K562 (cell line): ENCODE data around the gene DPEP2.

Source experiments
- ATF2 ChIP-seq: sonication (generic); formaldehyde crosslinking; IDR thresholded peaks from 2 replicates; pipeline ENCODE4 v1.8.1; 2022; ENCODE audit warnings: missing genetic modification reagents
- CTCF ChIP-seq, 3 experiments: IDR thresholded peaks in 2 of 3; conservative IDR thresholded peaks in 1 of 3; 2 replicates each; pipeline ENCODE4 v1.5.1; 2011 to 2012; ENCODE audit warnings: low read length in 3 of 3, mild to moderate bottlenecking in 3 of 3, control low read depth in 2 of 3, improper control_type of control experiment in 1 of 3, inconsistent platforms in 1 of 3, low read depth in 1 of 3, mixed read lengths in 1 of 3, moderate library complexity in 1 of 3; ENCODE audit not compliant: insufficient read depth in 2 of 3
- JUND ChIP-seq, 2 experiments: IDR thresholded peaks; 2 replicates in 1 of 2; 3 replicates in 1 of 2; pipeline ENCODE4 v1.6.1; 2011; ENCODE audit warnings: borderline replicate concordance in 2 of 2, low read depth in 2 of 2, low read length in 2 of 2, improper control_type of control experiment in 1 of 2, missing biosample characterization in 1 of 2, missing genetic modification characterization in 1 of 2, missing genetic modification reagents in 1 of 2
- SIN3A ChIP-seq, 2 experiments: fragments of 150-350 bp in 1 of 2; IDR thresholded peaks; 2 replicates each; pipeline ENCODE4 v1.6.1; 2011 to 2016; ENCODE audit warnings: borderline replicate concordance in 2 of 2, low read depth in 2 of 2, low read length in 2 of 2, mild to moderate bottlenecking in 2 of 2, moderate library complexity in 2 of 2; ENCODE audit not compliant: control insufficient read depth in 1 of 2
- SPI1 ChIP-seq: IDR thresholded peaks from 2 replicates; pipeline ENCODE4 v1.6.1; 2011; ENCODE audit warnings: low read depth, low read length, control low read depth, borderline replicate concordance

- TF ChIP-seq ATF2 (CRISPR knock-in tag) (no peak), JUND (IDR thresholded peaks at IDR 0.05; ENCODE audit: borderline replicate concordance, low read depth, low read length) (no peak), JUND (tag; IDR thresholded peaks at IDR 0.05; ENCODE audit: borderline replicate concordance, low read depth, low read length) (no peak), CTCF (IDR thresholded peaks at IDR 0.05 in 2 of 3, conservative IDR thresholded peaks at IDR 0.05 in 1 of 3; ENCODE audit: insufficient read depth in 2 of 3, low read depth in 1 of 3, low read length in 3 of 3) (no peak), SIN3A (IDR thresholded peaks at IDR 0.05; ENCODE audit: borderline replicate concordance in 2 of 2, control insufficient read depth in 1 of 2, low read depth in 2 of 2, low read length in 2 of 2) (no peak), SPI1 (no peak)
Measured at GRCh38 chr16:67949645-67950044, 49.6 kb downstream of the DPEP2 start.
